Stimulated activated CD4-positive, alpha-beta T cell treated with anti-CD3 and anti-CD28 coated beads, Interleukin-15, amount 100 ng/mL, for 1 hour (primary cell): ENCODE results near the gene PLD2.

Source experiments
- DNase-seq, 2 donors: peaks; one replicate each; pipeline ENCODE4 v3.0.0-alpha.2; 2020; ENCODE audit warnings: low read depth in 1 of 2, low spot score in 1 of 2

PLD2 gene

DNA sequence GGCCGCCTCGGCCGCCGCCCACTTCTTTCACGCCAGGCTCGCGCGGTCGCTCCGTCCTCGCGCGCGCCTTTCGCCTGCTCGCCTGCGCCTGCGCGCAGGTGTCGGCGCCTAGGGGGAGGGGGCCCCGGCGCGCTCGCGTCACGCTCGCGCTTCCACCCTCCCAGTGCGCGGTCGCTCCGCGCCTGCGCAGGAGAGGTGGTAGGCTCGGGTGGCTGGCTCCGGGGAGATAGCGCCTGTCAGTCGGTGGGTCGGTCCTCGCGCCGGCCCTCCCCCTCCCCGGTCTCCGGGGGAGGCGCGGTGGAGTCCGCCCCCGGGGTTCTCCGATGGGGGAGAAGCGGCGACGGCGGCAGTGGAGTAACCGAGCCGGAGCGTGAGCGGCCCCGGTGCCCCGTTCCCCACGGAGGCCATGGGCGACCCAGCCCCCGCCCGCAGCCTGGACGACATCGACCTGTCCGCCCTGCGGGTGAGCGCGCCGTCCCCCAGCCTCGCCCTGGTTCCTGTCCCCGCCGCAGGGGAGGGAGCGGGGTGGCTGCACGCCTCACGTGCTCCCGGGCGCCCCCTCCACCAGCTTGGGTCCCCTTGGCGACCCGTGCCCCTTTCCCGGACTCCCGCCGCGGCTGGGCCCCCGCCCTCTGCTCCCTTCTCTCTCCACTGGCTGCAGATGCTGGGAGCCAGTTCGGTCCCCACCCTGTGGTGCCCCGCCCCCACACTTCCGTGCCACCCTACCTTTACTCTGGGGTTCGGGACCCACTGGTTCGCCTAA is 26.4 kb downstream of the PLD2 start, which contains the start of gene MINK1:
Gene MINK1, plus strand, starts transcription at position 163 of the 763 bp plus-strand sequence. Its CDS starts 244 bp downstream, at position 407.
- peak; percentile 80 to 84 for DNase-seq

DNA sequence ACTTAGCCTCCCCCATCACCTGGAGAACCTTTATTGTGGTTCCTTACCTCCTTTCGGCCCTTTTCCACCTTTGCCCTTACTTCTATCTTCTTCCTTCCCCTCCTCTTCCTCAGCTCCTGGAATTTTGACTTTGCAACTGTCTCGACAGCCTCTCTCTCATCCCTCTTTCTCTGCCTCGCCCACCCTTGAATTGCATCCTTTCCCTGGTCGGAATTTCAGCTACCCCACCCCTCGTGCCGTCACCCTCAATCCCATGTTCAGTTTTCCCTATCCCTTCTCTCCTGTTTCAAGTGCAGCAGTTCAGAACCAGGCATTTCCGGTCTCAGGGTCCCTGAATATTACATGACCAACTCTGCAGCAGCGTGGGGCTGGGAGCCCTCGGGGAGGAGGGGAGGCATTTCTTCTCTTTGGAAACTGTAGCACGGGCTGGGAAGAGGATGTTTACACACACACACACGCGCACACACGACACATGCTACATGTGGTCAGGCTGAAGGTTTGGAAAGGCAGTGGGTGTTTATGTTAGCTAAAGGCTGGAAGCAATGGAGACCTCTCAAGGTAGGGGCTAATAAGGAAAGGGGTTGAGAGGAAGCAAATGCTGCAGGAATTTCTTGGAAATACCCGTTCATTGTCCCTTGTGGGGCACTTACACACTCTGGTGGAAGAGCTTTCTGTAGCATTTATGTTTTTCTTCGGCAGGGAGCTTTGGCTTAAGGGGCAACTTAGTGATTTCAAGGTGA is 27.2 kb downstream of the PLD2 start:
- no peak for DNase-seq

DNA sequence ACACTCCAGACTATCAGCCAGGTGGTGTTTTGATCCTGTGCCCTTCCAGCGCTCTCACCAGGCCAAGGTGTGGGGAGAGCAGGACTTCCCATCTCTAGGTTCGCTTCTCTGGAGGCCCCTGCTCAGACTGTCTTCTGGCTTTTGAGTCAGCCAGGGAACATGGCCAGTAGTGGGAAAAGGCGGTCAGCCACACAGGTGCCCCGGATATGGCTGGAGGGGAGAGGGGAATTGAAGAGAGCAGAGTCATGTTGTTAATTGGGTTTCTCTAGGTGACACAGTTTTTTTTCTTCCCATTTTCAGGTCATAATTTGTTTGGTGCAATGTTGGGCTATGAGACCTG is 27.7 kb downstream of the PLD2 start:
- no peak for DNase-seq

DNA sequence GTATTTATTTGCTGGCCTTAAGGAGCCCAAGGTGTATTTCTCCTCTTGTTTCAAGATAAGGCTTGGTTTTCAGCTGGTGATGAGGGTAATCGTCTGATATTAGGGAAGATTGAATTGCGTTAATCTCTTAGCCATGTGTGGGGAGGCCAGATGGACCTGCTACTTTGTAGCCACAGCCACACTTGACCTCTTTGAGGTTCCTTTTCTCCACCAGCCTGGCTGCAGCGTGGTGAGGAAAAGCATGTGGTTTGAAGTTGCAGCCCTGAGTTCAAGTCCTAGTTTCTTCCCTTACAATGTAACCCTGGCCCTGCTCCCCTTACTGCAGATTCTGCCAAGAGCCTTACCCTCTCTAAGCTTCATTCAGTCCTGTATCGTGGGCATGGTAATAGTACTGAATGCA is 29.3 kb downstream of the PLD2 start:
- DNase-seq = no peak

DNA sequence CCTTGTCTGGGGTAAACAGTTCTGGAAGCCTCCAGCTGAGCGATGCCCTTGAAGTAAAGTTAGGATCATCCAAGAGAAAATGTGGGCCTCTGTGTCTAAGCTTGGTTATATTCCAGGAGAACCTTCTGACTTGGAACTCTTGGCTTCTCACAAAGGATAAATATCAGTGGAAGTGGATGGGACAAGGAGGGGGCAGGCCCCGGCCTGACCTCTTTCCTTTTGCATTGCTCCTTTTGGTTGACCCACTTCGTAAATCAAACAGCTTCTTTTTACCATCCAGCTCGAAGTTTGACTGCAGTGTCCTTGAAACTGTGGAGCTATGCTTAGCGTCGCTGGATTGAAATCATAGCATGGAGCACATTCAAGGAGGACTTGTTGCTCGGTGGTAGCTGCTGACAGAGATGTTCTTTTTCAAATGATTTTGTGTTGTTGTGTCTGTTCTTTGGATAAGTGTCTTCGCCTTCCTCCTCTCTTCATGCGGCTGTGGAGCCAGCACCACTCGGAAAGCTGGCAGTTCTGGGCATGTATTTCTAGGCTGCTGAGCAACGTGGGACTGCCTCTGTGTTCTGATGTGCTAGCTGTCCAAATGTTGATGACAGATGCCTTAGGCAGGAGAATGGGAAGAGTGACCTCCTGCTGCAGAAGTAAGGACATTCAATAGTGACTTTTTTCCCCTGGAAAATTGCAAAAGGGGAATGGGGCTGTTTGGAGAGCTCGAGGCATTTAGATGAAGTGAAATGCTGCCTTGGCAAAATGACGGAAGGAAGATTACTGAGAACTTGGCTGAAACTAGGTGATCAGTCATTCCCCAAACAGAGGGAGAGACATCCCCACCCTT is 30.7 kb downstream of the PLD2 start:
- DNase-seq = no peak

DNA sequence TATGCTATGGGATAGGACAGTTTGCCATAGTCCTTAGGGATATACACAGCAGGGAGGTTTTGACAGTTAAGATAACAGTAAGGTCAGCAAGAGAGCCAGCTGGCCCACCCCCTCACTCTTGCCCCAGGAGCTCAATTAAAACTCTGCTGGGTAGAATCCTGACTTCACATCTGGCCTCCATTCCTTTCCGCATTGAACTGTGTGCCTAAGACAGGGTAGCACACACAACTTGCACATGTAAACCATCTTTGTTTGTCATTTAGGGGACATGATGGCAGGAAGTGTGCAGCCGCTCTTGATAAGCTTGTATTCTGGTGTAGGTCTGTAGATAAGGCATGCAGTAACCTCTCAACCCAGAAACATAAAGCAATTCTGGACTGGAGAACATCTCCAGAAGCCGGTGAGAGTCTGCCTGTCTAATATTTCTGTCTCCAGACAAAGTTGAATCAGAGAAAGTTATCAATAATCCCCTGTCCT is 31.4 kb downstream of the PLD2 start:
- DNase-seq = no peak

DNA sequence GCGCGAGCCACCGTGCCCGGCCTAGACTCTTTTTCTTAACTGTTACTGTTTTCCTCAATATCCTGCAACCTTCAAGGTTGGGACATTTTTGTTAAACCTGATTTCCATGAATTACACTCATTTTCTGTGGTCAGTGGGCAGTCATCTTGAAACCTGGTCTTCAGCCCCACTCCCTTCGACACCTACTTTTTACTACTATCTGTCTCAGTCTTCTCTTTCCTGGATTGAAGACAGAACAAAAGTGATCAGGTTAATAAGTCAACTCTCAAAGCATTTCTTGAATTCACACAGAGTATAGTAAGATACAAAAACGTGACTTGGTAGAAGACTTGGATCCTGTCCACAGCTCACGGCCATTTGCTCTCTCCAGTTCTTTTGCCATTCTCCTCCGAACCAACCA is 32.3 kb downstream of the PLD2 start:
- no peak for DNase-seq

DNA sequence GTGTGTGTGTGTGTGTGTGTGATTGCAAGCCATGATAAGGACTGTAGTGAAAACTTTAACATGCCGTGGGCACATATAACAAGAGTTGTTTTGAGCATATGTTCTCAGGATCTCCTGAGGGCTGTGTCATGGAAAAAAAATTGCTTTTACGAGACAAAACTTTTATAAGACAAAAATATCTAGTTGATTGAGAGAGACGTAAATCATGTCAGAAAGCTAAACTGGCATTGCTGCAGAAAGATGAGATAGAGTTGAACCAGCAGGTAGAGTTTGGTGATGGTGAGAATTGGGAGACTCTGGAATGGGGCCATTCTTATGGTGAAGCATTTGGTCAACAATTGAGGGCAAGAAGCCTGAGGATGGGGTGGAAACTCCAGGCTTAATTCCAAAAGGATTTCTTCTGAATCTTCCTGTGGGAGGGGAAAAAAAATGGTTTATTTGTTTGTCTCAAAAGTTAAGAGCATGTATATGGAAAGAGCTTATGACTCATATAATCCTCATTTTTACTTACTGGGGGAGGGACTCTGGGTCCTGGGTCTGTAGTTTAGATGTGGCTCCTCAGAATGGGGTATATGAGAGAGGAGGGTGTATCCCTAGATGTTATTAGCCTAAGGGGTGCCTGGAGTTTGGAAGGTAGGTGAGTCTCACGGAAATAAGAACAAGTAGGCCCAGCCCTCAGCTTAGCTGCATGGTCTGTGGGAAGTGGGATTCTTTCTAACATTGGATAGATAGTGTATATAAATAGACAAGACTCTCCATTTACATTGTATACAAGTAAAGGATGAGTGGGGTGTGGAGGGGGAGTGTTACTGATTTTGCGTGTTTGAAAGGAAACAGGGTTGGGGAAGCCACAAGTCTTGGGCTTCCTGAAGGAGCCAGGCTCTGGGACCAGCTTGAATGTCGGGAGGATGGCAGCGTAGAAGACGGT is 33.3 kb downstream of the PLD2 start:
- no peak for DNase-seq

DNA sequence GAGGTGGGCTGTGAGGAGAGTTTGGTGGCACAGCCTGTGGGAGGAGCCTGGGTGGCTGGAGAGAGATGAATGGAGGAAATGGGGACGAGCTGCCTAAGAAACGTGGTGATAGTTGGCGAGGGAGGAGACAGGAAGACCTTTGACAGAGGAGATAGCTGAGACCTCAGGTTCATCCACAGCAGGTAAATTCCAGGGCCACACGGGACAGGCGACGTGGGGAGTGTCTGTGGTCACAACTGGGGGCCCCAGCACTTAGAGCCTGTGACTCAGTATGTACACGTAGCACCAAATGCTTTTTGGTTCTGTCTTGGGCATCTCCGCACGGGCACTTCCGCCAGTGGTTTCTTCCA is 33.9 kb downstream of the PLD2 start:
- DNase-seq = no peak

DNA sequence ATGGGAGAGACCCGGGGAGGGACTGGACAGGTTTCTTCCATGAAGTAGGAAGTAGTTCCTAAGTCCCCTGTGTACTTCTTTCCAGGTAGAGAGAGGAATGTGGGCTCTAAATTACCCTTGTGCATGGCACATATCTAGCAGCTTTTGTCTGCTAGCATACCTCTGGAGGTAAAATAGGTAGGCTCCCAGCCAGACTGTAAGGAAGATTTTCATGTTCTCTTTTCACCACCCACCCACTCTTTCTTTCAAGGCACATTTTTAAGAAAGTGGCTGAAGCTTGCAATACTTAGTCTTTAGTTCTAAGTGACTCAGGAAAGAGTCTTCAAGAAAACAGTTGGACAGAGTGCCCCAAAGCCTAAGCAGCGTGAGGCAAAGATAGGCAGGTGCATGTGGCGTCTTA is 35.4 kb downstream of the PLD2 start:
- DNase-seq = no peak

DNA sequence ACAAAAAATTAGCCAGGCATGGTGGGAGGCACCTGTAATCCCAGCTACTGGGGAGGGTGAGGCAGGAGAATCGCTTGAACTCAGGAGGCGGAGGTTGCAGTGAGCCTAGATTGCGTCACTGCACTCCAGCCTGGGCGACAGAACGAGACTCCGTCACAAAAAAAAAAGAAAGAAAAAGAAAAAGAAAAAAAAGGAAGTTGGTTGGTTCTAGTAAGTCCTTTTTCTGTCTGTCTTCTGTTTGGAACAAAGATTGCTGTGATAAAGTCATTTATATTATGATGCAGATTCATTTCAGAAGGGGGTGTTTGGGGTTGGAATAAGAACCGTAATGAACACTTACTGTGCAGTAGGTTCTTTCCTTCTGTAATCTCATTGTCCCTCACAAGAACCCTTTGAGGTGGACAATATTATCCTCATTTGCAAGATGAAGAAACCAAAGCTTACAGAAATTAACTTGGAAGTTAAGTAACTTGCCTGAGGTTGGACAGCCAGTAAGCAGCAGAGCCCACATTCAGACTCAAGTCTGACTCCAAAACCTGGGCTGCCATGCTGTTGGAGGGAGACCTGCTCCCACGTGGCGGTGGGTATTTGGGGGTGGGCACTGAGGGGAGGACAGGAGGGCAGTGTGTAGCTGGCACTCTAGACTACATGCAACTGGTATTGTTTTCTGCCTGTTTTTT is 36.5 kb downstream of the PLD2 start:
- DNase-seq = no peak

DNA sequence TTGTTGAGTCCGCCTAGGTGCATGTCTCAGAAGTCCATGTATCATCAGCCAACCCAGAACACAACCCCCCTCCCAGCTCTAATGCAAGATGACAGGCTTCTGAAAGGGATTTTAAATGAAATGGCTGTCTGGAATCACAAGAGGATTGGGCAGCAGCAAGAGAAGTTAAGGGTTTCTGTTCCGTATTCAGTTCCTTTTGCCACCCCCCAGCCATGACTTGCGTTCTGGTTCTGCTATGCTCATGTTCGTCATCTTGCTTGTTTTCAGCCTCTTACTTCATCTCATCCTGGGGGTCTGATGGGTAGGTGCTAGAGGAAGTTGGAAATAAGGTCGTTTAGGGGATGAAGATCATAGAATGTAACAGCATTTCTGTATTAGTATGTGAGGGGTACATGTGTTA is 38.2 kb downstream of the PLD2 start:
- DNase-seq = no peak

DNA sequence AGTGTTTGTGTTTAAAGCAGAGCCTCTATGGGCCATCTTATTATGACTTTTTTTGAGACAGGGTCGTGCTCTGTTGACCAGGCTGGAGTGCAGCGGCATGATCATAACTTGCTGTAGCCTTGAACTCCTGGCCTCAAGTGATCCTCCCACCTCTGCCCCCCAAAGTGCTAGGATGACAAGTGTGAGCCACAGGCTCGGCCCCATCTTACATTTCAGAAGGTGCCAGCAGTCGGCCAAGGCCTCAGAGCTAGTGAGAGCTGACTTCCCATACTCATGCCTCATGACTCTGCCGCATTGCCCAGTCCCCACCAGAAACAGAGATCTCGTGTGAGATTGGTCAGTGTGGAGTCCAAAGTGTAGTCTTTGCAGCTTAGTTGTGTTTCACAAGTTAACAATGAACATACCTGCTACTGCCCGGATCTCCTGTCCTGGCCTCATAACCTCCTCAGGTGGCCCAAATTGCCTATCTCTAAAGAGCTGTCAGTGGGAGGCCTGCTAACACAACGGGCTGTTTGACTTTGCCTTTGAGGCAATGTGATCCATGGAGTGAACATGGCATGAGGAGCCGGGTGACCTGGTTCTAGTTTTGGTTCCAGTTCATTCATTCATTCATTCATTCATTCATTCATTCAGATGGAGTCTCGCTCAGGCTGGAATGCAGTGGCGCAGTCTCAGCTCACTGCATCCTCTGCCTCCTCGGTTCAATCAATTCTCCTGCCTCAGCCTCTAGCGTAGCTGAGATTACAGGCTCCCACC is 39.9 kb downstream of the PLD2 start:
- DNase-seq = no peak

DNA sequence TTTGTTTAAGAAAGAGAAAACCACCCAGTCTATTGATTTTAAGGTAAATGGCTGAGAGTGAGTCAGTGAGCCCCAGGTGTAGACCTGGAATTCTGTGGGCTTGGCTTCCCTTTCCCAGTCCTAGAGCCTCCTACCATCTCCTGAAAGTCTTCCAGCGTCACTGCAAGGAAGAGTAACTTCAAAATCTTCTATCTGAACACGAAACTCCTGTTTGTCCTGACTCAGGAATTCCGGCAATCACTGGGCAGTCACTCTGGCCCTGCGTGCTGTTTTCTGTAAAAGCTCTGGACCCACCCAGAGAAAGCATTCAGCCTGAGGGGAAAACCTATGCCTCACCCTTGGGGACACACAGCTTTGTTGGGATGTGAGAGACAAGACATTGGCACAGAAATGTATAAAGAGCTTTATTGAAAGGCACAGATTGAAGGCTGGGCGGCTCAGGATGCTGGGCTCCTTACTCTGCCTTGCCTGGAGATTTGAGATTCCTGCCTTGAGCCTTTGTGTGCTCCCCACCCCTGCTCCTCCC is 42.1 kb downstream of the PLD2 start:
- DNase-seq = no peak

DNA sequence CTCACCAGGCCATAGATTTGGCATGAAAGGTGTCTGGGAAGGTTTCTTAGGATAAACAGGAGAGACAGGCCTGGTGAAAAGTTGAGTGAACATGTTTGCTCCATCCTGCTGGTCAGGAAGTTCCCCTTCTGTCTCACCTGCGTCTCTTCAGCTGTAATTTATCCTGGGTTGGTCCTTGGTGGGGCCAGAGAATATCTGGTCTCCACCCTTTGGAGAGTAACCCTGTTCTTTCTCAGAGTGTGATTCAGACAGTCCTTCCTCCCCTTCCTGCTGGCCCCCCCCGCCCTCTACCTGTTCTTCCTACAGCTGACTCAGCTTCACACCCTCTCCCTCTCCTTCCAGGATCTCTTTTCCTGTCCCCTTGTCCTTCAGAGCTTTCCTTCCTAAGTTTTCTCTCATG is 43.3 kb downstream of the PLD2 start:
- DNase-seq = no peak

DNA sequence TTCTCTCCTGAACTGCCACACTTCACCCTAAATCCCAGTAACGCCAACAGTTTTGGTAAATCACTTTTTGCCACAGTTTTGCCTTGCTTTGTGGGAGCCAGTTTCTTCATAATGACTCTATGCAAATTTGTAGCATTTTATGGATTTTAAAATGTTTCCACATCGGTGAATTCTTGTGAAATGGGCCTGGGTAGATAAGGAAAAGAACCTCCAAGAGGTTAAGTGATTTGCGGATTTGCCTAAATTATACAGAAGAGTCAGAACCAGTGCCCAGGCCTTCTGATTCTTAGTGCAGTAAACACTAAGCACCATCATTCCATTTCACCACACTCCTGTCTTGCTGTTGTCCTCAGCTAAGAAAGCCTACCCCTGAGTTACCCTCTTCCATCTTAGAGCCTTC is 44.1 kb downstream of the PLD2 start:
- no peak for DNase-seq

DNA sequence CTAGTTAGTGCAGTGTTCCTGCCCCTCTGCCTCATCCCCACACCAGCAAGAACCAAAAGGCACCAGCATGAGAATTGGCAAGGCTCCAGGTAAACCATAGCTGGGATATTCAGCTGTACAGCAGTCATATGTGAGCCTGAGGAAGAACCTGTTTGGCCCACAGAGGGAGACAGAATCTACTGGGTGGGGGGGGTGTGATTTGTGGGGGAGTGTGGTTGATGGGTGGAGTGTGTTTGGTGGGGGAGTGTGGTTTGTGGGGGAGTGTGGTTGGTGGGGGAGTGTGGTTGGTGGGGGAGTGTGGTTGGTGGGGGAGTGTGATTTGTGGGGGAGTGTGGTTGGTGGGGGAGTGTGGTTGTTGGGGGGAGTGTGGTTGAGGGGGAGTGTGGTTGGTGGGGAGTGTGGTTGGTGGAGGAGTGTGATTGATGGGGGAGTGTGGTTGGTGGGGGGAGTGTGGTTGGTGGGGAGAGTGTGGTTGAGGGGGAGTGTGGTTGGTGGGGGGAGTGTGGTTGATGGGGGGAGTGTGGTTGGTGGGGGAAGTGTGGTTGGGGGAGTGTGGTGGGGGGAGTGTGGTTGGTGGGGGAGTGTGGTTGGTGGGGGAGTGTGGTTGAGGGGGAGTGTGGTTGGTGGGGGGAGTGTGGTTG is 45.7 kb downstream of the PLD2 start:
- DNase-seq = no peak

DNA sequence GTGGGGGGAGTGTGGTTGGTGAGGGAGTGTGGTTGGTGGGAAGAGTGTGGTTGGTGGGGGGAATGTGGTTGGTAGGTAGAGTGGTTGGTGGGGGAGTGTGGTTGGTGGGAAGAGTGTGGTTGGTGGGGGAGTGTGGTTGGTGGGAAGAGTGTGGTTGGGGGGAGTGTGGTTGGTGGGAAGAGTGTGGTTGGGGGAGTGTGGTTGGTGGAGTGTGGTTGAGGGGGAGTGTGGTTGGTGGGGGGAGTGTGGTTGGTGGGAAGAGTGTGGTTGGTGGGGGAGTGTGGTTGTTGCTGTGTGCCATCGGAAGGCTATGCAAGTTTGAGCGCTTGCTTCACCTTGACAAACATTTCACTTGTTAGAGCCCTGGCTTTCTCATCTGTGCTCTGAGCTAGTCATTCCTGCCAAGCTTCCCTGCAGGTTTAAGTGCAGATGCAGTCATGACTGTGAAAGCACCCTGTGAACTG is 46.3 kb downstream of the PLD2 start:
- no peak for DNase-seq
